HG03097 (cell line): ENCODE results near the gene CFAP46.

Source experiments
- ATAC-seq: cut with Tn5 transposase; IDR thresholded peaks from one replicate; pipeline ENCODE4 v1.9.1; 2021; ENCODE audit not compliant: unreplicated experiment, low FRiP score

CFAP46 gene

DNA sequence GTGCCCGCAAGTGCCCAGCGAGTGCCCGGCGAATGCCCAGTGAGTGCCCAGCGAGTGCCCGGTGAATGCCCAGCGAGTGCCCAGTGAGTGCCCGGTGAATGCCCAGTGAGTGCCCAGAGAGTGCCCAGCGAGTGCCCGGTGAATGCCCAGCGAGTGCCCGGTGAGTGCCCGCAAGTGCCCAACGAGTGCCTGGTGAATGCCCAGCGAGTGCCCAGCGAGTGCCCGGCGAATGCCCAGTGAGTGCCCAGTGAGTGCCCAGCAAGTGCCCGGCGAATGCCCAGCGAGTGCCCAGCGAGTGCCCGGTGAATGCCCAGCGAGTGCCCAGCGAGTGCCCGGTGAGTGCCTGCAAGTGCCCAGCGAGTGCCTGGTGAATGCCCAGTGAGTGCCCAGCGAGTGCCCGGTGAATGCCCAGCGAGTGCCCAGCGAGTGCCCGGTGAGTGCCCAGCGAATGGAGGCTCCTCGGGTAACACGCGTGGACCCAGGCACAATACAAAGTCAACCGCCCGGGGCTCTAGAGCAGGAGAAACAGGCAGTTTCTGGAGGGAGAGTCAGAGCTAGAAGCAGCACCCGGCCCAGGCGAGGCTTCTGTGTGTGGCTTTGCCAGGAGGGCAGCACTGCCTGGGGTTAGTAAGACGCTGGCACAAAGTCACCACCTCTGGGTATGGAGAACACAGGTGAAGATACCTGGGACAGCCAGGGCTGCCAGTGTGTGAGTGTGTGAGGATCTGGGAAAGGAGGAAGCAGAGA is 38.2 kb upstream of the CFAP46 start:
- ATAC-seq: no peak

DNA sequence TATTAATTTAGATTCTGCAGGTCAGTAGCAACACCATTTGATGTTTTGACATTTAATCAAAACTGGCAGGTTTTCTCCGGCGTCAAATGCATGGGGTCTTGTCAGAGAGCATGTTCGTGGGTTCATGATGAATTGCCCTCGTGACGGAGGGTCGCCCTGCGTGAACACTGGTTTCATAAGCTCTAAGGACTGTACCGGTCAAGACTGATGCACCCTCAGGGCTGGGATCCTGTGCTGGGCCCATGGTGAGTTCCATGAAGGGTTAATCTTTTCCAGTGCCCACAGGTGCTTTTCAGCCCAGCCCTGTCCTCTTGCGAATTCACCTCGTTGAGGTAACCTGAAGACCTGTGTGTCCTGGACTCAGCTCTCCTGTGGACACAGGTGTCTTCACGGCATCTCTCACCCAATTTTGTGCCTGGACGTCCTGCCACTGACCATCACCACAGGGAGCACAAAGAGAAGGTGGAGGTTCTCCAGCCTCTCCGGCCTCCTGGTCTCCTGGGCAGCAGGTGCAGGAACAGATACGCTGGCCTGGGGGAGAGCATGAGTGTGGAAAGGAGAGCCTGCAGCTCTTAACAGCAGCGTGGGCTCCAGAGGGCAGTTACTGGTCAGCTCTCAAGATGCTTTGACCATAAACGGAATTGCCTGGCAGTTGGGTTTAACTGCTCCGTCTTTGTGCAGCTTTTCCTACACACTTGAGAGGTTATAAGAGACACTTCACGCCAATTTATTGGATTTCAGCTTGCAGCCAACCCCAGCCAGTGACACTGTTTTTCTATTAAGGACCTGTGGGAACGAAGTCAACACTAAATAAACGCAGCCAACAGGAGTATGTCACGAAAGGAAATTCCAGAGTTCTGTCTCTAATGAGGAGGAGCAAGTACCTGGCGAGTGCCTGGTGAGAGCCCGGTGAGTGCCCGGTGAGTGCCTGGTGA is 37.4 kb upstream of the CFAP46 start:
- ATAC-seq: no peak

DNA sequence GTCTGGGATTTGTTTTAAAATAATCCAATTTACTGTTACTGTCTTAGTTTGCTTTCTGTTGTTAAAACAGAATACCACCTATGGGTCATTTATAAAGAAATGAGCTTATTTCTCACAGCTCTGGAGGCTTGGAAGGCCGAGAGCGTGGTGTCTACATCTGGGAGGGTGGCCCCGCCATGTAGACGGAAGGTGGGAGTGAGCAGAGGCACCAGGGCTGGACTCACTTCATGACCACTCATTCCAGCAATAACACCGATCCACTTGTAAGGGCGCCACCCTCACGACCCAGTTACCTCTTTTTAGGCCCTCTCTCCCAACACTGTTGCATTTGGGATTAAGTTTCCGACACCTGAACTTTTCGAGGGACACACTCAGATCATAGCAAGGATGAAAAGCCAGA is 36.2 kb upstream of the CFAP46 start:
- ATAC-seq: no peak

DNA sequence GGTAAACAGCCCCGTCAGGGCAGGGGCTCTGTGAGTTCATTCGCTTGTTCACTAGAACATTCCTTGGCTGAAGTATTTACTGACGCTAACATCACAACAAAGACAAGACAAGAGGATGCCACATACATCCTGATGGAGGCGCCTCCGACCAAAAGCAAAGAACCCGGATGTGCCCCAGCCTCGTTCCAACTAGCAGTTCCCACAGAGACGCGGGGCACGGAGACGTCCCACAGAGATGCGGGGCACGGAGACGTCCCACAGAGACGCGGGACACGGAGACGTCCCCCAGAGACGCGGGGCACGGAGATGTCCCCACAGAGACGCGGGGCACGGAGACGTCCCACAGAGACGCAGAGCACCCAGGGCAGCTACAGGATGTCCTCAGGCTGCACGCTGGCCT is 35.4 kb upstream of the CFAP46 start:
- ATAC-seq: no peak

DNA sequence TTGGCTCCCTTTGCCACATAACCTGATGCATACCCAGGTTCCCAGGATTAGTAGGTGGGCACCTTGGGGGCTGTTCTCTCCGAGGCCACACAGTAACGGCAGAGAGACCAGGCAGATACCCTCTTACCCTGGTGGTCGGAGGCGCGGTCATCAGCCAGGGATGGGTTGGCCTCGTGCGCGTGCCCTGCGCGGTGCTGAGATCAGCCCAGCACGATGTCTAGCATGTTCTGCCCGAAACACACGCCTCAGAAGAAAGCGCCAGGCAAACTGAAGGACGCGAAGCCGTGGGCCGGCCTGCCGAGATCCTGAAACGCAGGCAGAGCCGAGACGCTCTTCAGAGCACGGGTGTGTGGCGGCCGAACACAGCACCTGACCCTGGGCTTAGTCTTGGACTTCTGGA is 34.7 kb upstream of the CFAP46 start:
- ATAC-seq: no peak

DNA sequence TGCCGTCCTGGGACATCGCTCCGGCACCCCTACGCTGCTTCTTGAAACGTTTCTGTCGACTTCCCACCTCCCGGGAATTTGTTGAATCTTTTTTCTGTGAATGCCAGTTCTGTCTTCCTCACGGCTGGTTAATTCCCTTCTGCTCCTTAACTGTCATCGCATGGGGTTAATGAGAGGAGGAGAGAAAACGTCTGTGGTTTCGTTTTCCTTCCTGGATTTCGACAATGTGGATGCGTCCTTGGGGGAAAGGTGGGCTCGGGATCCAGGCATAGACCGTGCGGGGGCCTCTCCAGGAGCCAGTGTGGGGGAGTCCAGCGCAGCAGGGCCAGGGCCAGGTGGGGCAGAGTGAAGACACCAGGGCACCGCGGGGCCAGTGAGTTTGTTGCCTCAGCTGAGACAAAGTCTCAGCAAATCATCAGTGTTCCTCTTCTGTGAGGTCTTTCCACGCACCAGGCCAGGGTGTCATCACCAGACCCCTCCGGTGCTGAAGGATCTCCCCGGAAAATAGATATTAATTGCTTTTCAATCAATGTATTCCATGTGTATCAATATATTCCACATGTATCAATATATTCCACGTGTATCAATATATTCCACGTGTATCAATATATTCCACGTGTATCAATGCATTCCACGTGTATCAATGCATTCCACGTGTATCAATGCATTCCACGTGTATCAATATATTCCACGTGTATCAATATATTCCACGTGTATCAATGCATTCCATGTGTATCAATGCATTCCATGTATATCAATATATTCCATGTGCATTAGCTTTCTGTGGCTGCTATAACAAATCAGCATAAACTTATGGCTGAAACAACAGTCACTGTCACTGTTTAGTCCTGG is 33.7 kb upstream of the CFAP46 start:
- ATAC-seq: no peak

DNA sequence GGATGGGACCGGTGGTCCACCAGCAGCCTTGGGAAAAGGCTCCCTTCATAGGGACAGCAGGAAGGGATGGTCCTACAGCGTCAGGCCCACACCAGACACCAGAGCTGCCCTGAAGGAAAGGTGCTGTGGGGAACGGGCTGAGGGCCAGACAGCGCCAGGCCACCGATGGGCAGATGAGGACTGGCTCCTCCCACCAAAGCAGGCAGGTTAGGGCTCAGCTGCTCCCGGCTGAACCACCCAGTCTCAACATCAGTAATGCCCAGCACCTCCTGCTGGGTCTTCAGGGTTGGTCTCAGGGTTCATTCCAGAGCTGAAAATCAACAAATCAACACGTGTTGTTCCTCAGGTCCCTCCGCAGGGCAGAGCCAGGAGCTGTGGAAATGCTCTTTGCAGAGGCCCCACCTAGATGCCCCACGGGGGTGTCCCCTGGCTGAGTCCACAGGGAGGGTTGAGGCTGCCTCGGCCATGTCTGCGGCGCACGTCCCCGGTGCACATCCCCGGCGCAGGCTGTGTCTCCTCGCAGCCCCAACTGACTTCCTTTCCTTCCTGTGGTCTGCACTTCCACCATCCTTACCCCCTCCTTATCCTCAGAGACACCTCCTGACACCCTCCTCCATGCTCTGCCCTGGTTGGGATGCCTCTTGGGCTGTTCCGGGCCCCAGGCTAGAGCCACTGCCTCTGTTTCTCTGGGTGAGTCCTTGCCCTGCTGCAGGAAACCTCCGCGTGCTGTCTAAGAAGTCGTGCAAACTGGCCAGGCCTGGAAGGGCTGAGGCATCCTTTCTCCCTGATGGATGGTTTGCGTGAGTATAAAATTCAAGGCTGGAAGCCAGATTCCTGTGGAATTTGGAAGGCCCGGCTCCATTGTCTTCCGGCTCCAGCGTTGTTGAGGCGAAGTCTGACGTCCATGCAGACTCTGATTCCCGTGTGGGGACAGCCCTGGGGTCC is 32.8 kb upstream of the CFAP46 start:
- ATAC-seq: no peak

DNA sequence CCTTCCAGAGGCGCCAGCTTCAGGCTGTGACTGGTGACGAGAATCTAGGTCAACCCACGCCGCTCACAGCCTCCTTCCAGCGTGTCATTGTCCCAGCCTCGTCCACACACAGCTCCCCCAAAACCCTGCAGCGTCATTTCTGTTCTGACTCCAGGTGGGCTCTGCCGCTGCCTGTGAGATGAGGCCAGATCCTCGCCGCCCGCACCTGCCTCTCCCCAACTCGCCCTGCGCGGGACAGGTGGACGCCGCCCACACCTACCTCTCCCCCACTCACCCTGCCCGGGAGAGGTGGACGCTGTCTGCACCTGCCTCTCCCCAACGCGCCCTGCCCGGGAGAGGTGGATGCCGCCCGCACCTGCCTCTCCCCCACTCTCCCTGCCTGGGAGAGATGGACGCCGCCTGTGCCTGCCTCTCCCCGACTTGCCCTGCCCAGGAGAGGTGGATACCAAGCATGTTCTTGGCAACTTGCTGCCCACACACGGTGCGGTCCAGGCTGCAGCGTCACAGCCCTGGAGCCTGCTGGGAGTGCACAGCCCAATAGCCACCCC is 32.0 kb upstream of the CFAP46 start:
- no peak for ATAC-seq

DNA sequence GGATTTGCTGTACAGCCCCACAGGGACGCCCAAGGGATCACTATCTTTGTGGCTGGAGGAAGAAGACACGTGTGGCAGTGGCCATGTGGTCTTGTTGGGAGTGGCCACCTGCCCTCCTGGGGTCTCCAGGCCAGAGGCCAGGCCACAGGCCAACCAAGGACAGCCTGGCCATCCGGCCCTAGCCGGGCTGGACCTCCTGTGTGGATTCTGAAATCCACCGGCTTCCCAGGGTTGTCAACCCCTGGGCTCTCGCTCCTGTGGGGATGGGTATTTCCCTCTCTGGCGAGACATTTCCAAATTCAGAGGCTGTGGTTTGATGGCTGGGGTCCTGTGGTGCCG is 31.5 kb upstream of the CFAP46 start:
- ATAC-seq: no peak

DNA sequence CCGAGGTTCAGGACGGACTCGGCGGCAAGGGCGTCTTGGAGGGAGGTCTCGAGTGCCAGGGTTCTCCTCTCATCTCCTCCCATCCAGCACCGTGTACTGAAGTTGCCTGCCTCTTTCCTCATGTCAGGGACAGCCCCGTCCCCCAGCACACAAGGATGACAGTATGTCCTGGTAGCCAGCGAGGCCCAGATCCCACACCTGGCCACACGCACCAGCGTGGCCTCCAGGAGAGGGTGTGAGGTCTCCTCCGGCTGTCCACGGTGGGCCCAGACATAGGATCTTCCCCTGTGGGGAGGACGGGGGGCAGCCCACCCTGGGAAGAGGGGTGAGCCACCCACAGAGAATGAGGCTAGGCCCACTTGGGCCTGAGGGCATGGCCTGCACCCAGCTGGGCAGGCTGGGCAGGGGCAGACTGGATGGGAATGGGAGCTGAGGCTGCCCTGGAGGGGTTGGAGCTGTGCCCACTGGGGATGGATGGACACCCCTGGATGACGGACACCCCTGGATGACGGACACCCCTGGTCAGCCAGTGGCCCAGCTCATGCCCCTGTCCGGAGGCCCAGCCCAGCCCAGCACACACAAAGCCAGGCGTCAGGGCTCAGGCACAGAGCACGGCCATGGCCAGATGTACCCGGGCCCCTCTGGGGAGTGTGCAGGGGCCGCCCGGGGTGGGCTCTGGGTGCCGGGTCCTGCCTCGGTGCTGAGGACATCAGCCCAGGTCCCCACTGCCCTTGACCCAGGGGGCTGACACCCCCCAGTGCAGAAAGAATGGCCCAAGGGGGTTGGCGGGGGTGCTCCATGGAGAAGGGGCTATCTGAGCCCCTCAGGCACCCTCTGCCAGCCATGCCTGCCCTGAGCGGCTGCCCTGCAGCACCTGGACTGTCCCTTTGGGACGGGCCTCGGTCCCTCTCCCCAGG is 30.9 kb upstream of the CFAP46 start:
- no peak for ATAC-seq

DNA sequence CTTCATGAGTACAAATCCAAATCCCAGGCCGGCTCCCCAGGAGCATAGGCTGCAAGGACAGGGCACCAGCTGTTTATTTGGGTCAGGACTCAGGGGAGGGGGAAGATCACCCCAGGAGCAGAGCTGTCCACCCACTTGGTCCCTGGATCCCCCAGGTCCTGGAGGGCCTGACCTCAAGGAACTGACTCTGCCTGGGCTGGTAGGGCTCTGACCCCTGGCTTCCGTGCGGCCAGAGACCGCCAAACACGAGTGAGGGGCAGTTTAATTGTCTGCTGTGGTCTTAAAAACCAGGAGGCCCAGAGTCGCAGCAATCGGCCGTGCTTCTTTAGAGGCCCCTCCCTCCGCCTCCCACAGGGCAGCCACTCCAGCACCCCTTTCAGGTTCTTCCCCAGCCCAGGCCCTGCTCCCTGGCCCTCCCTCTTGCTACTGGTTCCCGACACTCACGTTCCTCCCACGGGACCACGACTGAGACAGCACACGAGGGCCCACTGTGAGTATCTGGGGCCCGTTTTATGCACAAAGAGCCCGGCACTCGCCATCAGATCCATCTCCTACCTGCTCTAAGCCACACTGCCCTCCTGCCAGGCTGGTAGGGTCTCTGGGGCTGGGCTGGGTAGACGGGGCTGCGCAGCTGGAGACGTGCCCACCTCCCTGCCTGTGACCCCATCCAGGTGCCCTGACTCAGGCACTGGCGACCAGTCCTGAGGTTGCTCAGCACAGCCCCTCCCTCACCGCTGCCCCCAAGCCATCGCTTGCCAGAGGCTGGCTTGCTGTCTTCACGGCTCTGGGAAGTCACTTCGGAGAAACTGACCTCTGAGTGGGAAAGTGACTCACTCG is 30.0 kb upstream of the CFAP46 start:
- ATAC-seq: no peak

DNA sequence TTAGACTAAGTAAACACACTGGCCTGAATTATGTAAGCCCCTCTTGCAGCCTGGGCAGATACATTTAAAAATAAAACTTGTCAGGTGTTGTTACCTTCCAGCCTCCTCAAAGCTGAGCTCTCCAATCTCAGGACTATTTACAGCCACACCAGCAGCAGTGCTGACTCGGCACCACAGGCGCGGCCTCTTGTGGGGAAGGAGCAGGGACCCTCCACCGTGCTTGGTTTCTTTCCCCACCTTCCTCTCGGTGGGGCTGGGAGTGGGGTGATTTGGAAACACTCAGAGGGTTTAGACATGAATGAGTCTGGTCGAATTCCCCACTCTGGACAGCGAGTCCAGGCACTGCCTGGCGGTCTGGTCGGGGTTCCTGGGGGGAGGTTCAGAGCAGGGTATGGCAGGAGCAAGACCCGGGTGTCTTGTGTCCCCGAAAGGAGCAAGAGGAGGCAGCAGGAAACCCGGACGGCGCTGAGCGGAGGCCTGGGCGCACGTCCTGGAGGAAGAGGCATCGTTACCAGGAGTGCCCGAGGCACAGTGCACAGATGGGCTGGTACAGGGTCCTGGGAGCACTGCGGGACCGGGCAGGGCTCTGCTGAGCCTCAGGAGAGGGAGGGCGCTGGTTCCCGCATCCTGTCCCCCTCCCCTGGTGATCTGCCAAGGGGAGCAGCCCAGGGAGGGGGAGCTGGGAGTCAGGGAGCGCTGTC is 29.2 kb upstream of the CFAP46 start:
- no peak for ATAC-seq

DNA sequence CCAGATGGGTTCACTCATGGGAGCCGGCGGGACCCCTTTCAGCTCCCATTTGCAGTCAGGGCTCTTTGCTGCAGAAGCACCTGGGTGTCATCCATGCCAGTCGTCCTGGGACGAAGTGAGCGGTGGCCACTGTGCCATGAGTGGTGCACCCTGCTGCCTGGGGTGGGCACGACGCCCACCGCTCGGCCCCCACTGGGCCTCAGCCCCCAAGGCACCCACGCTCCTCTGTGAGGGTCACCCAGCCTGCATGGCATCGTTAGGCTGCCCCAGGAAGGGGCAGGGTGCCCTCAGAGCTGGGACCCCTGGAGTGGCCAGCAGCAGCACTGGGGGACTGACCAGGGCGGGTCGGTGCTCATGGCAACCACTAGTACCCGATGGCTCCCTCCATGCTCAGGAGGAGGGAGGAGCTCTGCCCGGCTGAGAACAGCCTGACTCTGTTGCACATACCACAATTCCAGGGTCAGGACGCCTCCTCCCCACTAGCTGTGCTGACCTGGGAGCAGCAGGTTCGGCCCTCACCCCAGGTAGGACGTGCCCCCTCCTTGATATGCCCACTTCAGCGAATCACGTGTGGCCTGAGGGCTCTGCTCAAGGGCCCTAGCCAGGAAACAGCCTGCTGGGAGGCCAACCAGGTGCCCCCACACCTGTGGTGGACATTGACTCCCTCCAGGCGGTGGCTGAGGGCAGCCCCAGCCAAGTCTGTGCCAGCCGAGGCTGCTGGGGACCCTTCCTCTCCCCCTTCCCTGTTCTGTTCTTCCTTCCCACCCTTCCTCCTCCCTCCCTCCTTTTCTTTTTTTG is 28.5 kb upstream of the CFAP46 start:
- ATAC-seq: no peak

DNA sequence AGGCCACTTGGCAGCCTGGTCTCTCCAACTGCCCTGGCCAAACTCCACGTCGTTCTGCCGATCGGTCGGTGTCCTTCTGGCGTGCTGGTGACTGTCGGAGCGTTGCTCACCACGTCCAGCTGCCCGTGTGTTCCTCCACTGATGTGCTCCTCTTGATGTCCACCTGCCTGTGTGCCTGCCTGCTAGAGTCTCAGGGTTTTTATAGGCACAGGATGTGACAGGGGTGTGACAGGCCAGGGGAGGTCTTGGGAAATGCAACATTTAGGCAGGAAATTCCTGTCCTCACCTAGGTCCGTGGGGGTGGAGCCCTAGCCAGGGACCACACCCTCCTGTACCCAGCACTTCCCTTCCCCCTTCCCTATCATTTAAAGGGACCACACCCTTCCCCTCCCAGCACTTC is 25.2 kb upstream of the CFAP46 start:
- no peak for ATAC-seq

DNA sequence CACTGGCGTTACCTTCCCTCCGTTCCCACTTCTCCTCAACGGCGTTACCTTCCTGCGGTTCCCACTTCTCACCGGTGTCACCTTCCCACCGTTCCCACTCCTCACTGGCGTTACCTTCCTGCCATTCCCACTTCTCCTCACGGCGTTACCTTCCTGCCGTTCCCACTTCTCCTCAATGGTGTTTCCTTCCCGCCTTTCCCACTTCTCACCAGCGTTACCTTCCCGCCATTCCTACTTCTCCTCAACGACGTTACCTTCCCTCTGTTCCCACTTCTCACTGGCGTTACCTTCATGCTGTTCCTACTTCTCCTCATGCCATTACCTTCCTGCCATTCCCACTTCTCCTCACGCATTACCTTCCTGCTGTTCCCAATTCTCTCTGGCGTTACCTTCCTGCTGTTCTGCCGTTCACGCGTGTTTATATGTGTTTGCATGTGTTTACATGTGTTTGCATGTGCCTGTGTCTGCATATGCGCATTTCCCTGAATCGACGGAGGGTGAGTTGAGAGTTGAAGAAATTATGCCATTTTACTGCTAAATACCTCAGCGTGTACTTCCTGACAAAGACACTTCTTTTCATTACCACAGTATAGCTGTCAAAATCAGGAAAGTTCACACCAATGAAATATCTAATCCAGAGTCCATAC is 23.2 kb upstream of the CFAP46 start:
- ATAC-seq: no peak
